IMR-90 (cell line): ENCODE data around the gene ICAM4. TPM values are rescaled to one million over a fixed set of nuclear protein-coding genes. Genes with fewer than 3 reads are reported as not detected.

Experiments
- ATAC-seq: fragments of 200-7000 bp; cut with Tn5 transposase; 2 replicates; pipeline ENCODE4 v1.9.1; 2020; ENCODE audit warnings: low read depth, mild to moderate bottlenecking, moderate library complexity
- BruUV-seq: library from RNA; stranded (reverse); fragments of 400-500 nt; replicated peaks from 2 replicates; lab custom pipeline; 2021; lab: Mats Ljungman, UMichigan
- CTCF ChIA-PET: fragments of 300-600 bp; formaldehyde crosslinking; extraction: SDS; loops from one replicate; lab custom pipeline; 2021; ENCODE audit warnings: antibody characterized with exemption; lab: Yijun Ruan, JAX
- POLR2A ChIA-PET: fragments of 300-600 bp; sonication (Branson Sonifier 250); formaldehyde crosslinking; loops from one replicate; lab custom pipeline; 2022; ENCODE audit warnings: antibody characterized with exemption; ENCODE audit not compliant: unreplicated experiment; lab: Charles Lee
- DNase-seq: peaks from one replicate; pipeline ENCODE4 v3.0.0; 2013
- H2AFZ ChIP-seq: replicated peaks from 2 replicates; pipeline ENCODE3; 2013; ENCODE audit warnings: low read length, mild to moderate bottlenecking; ENCODE audit not compliant: poor library complexity
- H2AK5ac ChIP-seq: 2 replicates; pipeline ENCODE4 v1.6.1; 2013; ENCODE audit warnings: low read depth, low read length, inconsistent platforms
- H2AK9ac ChIP-seq: replicated peaks from 2 replicates; pipeline ENCODE3; 2013; ENCODE audit warnings: mild to moderate bottlenecking, low read depth, low read length, moderate library complexity; ENCODE audit not compliant: poor library complexity
- H2BK120ac ChIP-seq: 2 replicates; pipeline ENCODE4 v1.6.1; 2013; ENCODE audit warnings: low read depth, low read length, inconsistent platforms
- H2BK15ac ChIP-seq: 3 replicates; pipeline ENCODE4 v1.6.1; 2013; ENCODE audit warnings: low read depth, low read length, inconsistent platforms
- H2BK20ac ChIP-seq: 2 replicates; pipeline ENCODE4 v1.6.1; 2013; ENCODE audit warnings: low read depth, mild to moderate bottlenecking, inconsistent platforms, low read length, moderate library complexity
- H2BK5ac ChIP-seq: 2 replicates; pipeline ENCODE4 v1.6.1; 2013; ENCODE audit warnings: mild to moderate bottlenecking, low read depth, low read length, inconsistent platforms; ENCODE audit not compliant: poor library complexity, severe bottlenecking
- H3K14ac ChIP-seq: replicated peaks from 2 replicates; pipeline ENCODE4 v1.6.1; 2013; ENCODE audit warnings: low read depth, low read length, inconsistent platforms
- H3K18ac ChIP-seq: 2 replicates; pipeline ENCODE4 v1.6.1; 2013; ENCODE audit warnings: low read depth, low read length, control low read depth
- H3K23ac ChIP-seq: 2 replicates; pipeline ENCODE4 v1.6.1; 2013; ENCODE audit warnings: low read depth, low read length, inconsistent platforms
- H3K27ac ChIP-seq: 2 replicates; pipeline ENCODE4 v1.5.1; 2013; ENCODE audit warnings: mild to moderate bottlenecking, control low read depth, low read length; ENCODE audit not compliant: insufficient read depth
- H3K27me3 ChIP-seq: 2 replicates; pipeline ENCODE4 v1.6.1; 2013; ENCODE audit warnings: low read length; ENCODE audit not compliant: control insufficient read depth, insufficient read depth
- H3K36me3 ChIP-seq: 2 replicates; pipeline ENCODE4 v1.6.1; 2013; ENCODE audit warnings: low read length, mixed read lengths; ENCODE audit not compliant: control insufficient read depth, insufficient read depth
- H3K4ac ChIP-seq: 2 replicates; pipeline ENCODE4 v1.6.1; 2013; ENCODE audit warnings: low read depth, low read length, inconsistent platforms
- H3K4me1 ChIP-seq: 2 replicates; pipeline ENCODE4 v1.6.1; 2013; ENCODE audit warnings: low read length, mixed read lengths; ENCODE audit not compliant: control insufficient read depth, insufficient read depth
- H3K4me2 ChIP-seq: 2 replicates; pipeline ENCODE4 v1.6.1; 2013; ENCODE audit warnings: low read depth, mild to moderate bottlenecking, control low read depth, low read length, moderate library complexity
- H3K4me3 ChIP-seq: 2 replicates; pipeline ENCODE4 v1.5.1; 2013; ENCODE audit warnings: low read depth, mild to moderate bottlenecking, control low read depth, low read length, moderate library complexity; ENCODE audit not compliant: insufficient read depth
- H3K56ac ChIP-seq: 2 replicates; pipeline ENCODE4 v1.6.1; 2013; ENCODE audit warnings: low read length, inconsistent platforms; ENCODE audit not compliant: insufficient read depth; ENCODE audit errors: extremely low read depth
- H3K79me1 ChIP-seq, 2 experiments: 2 replicates each; pipeline ENCODE4 v1.6.1; 2013; ENCODE audit warnings: low read length in 2 of 2, inconsistent platforms in 1 of 2, low read depth in 1 of 2
- H3K9ac ChIP-seq: 2 replicates; pipeline ENCODE4 v1.6.1; 2013; ENCODE audit warnings: low read depth, low read length, control low read depth
- H3K9me1 ChIP-seq: 2 replicates; pipeline ENCODE4 v1.6.1; 2013; ENCODE audit warnings: low read length, inconsistent platforms; ENCODE audit not compliant: insufficient read depth
- H3K9me3 ChIP-seq: 2 replicates; pipeline ENCODE4 v1.6.1; 2013; ENCODE audit warnings: low read length; ENCODE audit not compliant: control insufficient read depth, insufficient read depth
- H4K20me1 ChIP-seq: 2 replicates; pipeline ENCODE4 v1.6.1; 2013; ENCODE audit warnings: low read length, inconsistent platforms; ENCODE audit not compliant: insufficient read depth
- H4K5ac ChIP-seq: 2 replicates; pipeline ENCODE4 v1.6.1; 2013; ENCODE audit warnings: mild to moderate bottlenecking, low read depth, low read length, control low read depth
- H4K8ac ChIP-seq, 2 experiments: 2 replicates each; pipeline ENCODE4 v1.6.1; 2013; ENCODE audit warnings: low read depth in 2 of 2, low read length in 2 of 2, control low read depth in 1 of 2, inconsistent platforms in 1 of 2
- H4K91ac ChIP-seq: 2 replicates; pipeline ENCODE4 v1.6.1; 2013; ENCODE audit warnings: low read depth, low read length, inconsistent platforms; ENCODE audit not compliant: insufficient read depth
- BHLHE40 ChIP-seq: fragments of 150-350 bp; IDR thresholded peaks from 2 replicates; pipeline ENCODE4 v1.6.1; 2016; ENCODE audit warnings: mild to moderate bottlenecking, low read depth, low read length
- CHD1 ChIP-seq: IDR thresholded peaks from 2 replicates; pipeline ENCODE4 v1.6.1; 2012; ENCODE audit warnings: low read depth, low read length, improper control_type of control experiment
- CTCF ChIP-seq: conservative IDR thresholded peaks from 2 replicates; pipeline ENCODE4 v1.5.1; 2012; ENCODE audit warnings: mild to moderate bottlenecking, low read depth, low read length, improper control_type of control experiment
- ELK1 ChIP-seq: fragments of 150-350 bp; IDR thresholded peaks from 2 replicates; pipeline ENCODE4 v1.6.1; 2016; ENCODE audit warnings: low read depth, mild to moderate bottlenecking, low read length, moderate library complexity, borderline replicate concordance
- FOS ChIP-seq: fragments of 150-350 bp; IDR thresholded peaks from 2 replicates; pipeline ENCODE4 v1.6.1; 2016; ENCODE audit warnings: low read depth, low read length
- MAZ ChIP-seq: IDR thresholded peaks from 2 replicates; pipeline ENCODE4 v1.6.1; 2012; ENCODE audit warnings: low read depth, mild to moderate bottlenecking, low read length, improper control_type of control experiment, moderate library complexity, borderline replicate concordance
- MXI1 ChIP-seq: IDR thresholded peaks from 2 replicates; pipeline ENCODE4 v1.6.1; 2012; ENCODE audit warnings: low read depth, mild to moderate bottlenecking, low read length, moderate library complexity, borderline replicate concordance
- NFE2L2 ChIP-seq: fragments of 150-350 bp; IDR thresholded peaks from 2 replicates; pipeline ENCODE4 v1.6.1; 2016; ENCODE audit warnings: low read depth, mild to moderate bottlenecking, low read length
- POLR2A ChIP-seq: IDR thresholded peaks from 2 replicates; pipeline ENCODE4 v1.6.1; 2012; ENCODE audit warnings: mild to moderate bottlenecking, low read depth, low read length
- RAD21 ChIP-seq: IDR thresholded peaks from 2 replicates; pipeline ENCODE4 v1.6.1; 2012; ENCODE audit warnings: low read length, improper control_type of control experiment
- RCOR1 ChIP-seq: IDR thresholded peaks from 2 replicates; pipeline ENCODE4 v1.6.1; 2012; ENCODE audit warnings: mild to moderate bottlenecking, low read length, improper control_type of control experiment; ENCODE audit not compliant: insufficient replicate concordance
- RFX5 ChIP-seq: IDR thresholded peaks from 2 replicates; pipeline ENCODE4 v1.8.0; 2012; ENCODE audit warnings: low read depth, mild to moderate bottlenecking, low read length, moderate library complexity
- SMC3 ChIP-seq: fragments of 150-350 bp; IDR thresholded peaks from 2 replicates; pipeline ENCODE4 v1.6.1; 2016; ENCODE audit warnings: low read depth, mild to moderate bottlenecking, antibody characterized with exemption, low read length, moderate library complexity
- WGBS, 2 experiments: methylation state at CpG; one replicate each; pipeline versions ENCODE4 v1.1.5 to v1.1.7; 2013; ENCODE audit warnings: missing lambda C conversion rate in 2 of 2; ENCODE audit not compliant: insufficient read length in 1 of 2; ENCODE audit errors: extremely low coverage in 2 of 2; 5-methylcytosine and 5-hydroxymethylcytosine counted together
- dilution Hi-C: fragments of 300-500 bp; cut with HindIII; formaldehyde crosslinking; loops from one replicate; pipeline ENCODE4 v1.14.3; 2018; ENCODE audit warnings: low sequenced_read_pairs; ENCODE audit not compliant: unreplicated experiment
- in situ Hi-C: fragments of 300-500 bp; cut with MboI; formaldehyde crosslinking; loops from 3 replicates; pipeline ENCODE4 v1.14.3; 2019; ENCODE audit warnings: low sequenced_read_pairs, inconsistent platforms, mixed read lengths
- intact Hi-C: fragments of 100-400 bp; cut with micrococcal nuclease; formaldehyde crosslinking; loops from 2 replicates; pipeline ENCODE4 v1.10.0; 2022
- polyA plus RNA-seq, 3 experiments: library from polyadenylated mRNA; depleted of rRNA; stranded (reverse); fragments of >200 nt; gene quantifications; 2 replicates each; pipeline ENCODE4 v1.2.3, GENCODE V29; 2012; ENCODE audit warnings: low replicate concordance in 1 of 3
- total RNA-seq: library from RNA; depleted of rRNA; stranded (reverse); fragments of >200 nt; gene quantifications from 2 replicates; pipeline ENCODE4 v1.2.3, GENCODE V29; 2012
- TF ChIP-seq, protein P1 (sequence below): fragments of 150-350 bp; IDR thresholded peaks from 2 replicates; pipeline ENCODE4 v1.6.1; 2017; ENCODE audit warnings: mild to moderate bottlenecking, antibody characterized with exemption, low read length, low read depth

The ICAM4 gene
- total and polyA plus RNA-seq, 2 of the 4 experiments (the other 2 are of a cell fraction): 2.3 to 4.0 TPM

DNA sequence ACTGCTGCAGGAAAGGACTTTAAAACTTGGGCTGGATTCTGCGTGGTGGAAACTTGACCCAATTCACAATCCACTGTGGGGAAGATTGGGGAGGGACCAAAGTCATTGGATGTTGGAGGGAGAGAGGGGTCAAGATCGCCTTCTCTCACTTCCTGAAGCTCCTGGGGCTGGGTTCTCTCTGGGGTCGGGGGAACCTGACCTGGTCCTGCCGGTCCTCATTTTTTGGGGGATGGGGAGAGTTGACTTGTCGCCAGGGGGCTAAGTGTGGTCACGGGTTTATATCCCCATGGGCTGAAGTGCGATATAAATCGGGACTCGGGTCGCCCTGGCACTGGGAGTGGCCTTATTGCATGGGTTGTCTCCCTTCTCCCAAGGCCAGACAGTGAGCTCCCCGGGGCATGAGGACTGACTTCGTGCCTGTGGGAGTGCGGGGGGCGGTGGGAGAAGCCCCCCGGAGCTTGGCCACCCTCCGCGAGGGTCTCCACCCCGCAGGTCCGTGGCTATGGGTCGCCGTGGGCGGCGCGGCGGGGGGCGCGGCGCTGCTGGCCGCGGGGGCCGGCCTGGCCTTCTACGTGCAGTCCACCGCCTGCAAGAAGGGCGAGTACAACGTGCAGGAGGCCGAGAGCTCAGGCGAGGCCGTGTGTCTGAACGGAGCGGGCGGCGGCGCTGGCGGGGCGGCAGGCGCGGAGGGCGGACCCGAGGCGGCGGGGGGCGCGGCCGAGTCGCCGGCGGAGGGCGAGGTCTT is 9.3 kb downstream of the ICAM4 start:
- no peak for ATAC-seq
- intact Hi-C loops: no loop called here
- ChIA-PET CTCF (no interaction called here), POLR2A (no interaction called here)
- Histone ChIP-seq H3K23ac (no peak overlapping the region), H3K4ac (no peak overlapping the region), H2BK15ac (no peak overlapping the region), H3K27ac (no peak overlapping the region), H4K8ac (no peak overlapping the region), H3K79me1 (peaks cover 0 to 4% of the 10 kb centered on the region in 2 experiments; a peak in 1 of 4 replicates), H2AK9ac (no peak overlapping the region), H4K20me1 (peaks cover 6% of the 10 kb centered on the region), H3K56ac (no peak overlapping the region), H2BK5ac (no peak overlapping the region), H4K91ac (no peak overlapping the region), H2BK20ac (no peak overlapping the region), H3K14ac (no peak overlapping the region), H3K9me3 (no peaks in the 10 kb centered on the region), H3K9me1 (no peaks in the 10 kb centered on the region), H4K5ac (no peak overlapping the region), H2AFZ (peak overlapping the region; percentile 33), H2BK120ac (no peak overlapping the region), H3K36me3 (peaks cover 14% of the 10 kb centered on the region; the same call in 1 of the 2 replicates), H2AK5ac (0 out of 2 replicates have a peak overlapping the region, but pooled peaks have one; percentile 24), H3K18ac (no peak overlapping the region), H3K9ac (no peak overlapping the region), H3K4me2 (0 out of 2 replicates have a peak overlapping the region, but pooled peaks have one; percentile 11), H3K4me1 (peaks cover 10% of the 10 kb centered on the region), H3K27me3 (no peaks in the 10 kb centered on the region; the same call in 1 of the 2 replicates), H3K4me3 (no peak overlapping the region)
- DNase-seq: no peak
- in situ Hi-C loops: no loop called here
- WGBS, 2 experiments: 48% methylated on average over 22 of the region's 58 CpGs; no CpG with 5 or more reads in 1 of the 2 experiments
- dilution Hi-C loops: no loop called here
- TF ChIP-seq RCOR1 (no peak), RAD21 (no peak), CHD1 (no peak), POLR2A (no peak), MXI1 (no peak), NFE2L2 (no peak), FOS (no peak), MAZ (no peak), CTCF (no peak), SMC3 (no peak), BHLHE40 (no peak), RFX5 (no peak), ELK1 (no peak)
- TF ChIP-seq, protein P1, sequence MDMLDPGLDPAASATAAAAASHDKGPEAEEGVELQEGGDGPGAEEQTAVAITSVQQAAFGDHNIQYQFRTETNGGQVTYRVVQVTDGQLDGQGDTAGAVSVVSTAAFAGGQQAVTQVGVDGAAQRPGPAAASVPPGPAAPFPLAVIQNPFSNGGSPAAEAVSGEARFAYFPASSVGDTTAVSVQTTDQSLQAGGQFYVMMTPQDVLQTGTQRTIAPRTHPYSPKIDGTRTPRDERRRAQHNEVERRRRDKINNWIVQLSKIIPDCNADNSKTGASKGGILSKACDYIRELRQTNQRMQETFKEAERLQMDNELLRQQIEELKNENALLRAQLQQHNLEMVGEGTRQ: no peak
- no TSS peak for BruUV-seq
